Measurements from ENCODE around the gene RGS18. TPM values are rescaled to one million over a fixed set of nuclear protein-coding genes. Genes with fewer than 3 reads are reported as not detected.

RGS18 gene
- total RNA-seq, 2 experiments from 2014 or later = 14.6 TPM; not detected in 1

GRCh38 chr1:192118881-192119405 lies 39.3 kb upstream of the RGS18 start:
- TF ChIP-seq EZH2phosphoT487 (IDR thresholded peaks at IDR 0.05; ENCODE audit: borderline replicate concordance, low read depth, low read length) = no peak
- TF ChIP-seq CTCF (conservative IDR thresholded peaks at IDR 0.05; ENCODE audit: low read length) = no peak
- intact Hi-C loops (cut with micrococcal nuclease; ENCODE audit: unreplicated experiment) = no loop called here
- Histone ChIP-seq H3K4me2 (ENCODE audit: low read length) (no peak overlapping the region), H3K9me2 (ENCODE audit: insufficient read depth, low read length) (no peaks in the 10 kb centered on the region), H3K27ac (ENCODE audit: low read depth, low read length, poor library complexity, severe bottlenecking) (no peak overlapping the region), H3K9me3 (ENCODE audit: low read length) (no peaks in the 10 kb centered on the region), H3K79me2 (ENCODE audit: insufficient read depth, low read depth, low read length) (no peaks in the 10 kb centered on the region), H3K36me3 (ENCODE audit: insufficient read depth, low read length) (no peaks in the 10 kb centered on the region), H4K20me1 (ENCODE audit: insufficient read depth, low read length) (no peaks in the 10 kb centered on the region), H2AFZ (ENCODE audit: low read length) (no peak overlapping the region), H3K4me3 (ENCODE audit: low read depth, low read length, poor library complexity, severe bottlenecking) (no peak overlapping the region), H3K4me1 (ENCODE audit: insufficient read depth, low read length, poor library complexity, severe bottlenecking) (no peaks in the 10 kb centered on the region)
- no TSS peak for BruUV-seq (replicated peaks)
- CTCF ChIA-PET (ENCODE audit: unreplicated experiment) = no interaction called here
- POLR2A ChIA-PET = no interaction called here
- no peak for DNase-seq (ENCODE audit: low spot score)

GRCh38 chr1:192119701-192120100 lies 38.6 kb upstream of the RGS18 start:
- CTCF ChIA-PET (ENCODE audit: unreplicated experiment) = no interaction called here
- H2AFZ ChIP-seq (ENCODE audit: low read length) = no peak overlapping the region
- no peaks in the 10 kb centered on the region for H4K20me1 ChIP-seq (ENCODE audit: insufficient read depth, low read length)
- H3K9me2 ChIP-seq (ENCODE audit: insufficient read depth, low read length) = no peaks in the 10 kb centered on the region
- intact Hi-C loops (cut with micrococcal nuclease; ENCODE audit: unreplicated experiment) = no loop called here
- H3K4me1 ChIP-seq (ENCODE audit: insufficient read depth, low read length, poor library complexity, severe bottlenecking) = no peaks in the 10 kb centered on the region
- H3K27ac ChIP-seq (ENCODE audit: low read depth, low read length, poor library complexity, severe bottlenecking) = no peak overlapping the region
- H3K4me2 ChIP-seq (ENCODE audit: low read length) = no peak overlapping the region
- H3K79me2 ChIP-seq (ENCODE audit: insufficient read depth, low read depth, low read length) = no peaks in the 10 kb centered on the region
- TF ChIP-seq CTCF (conservative IDR thresholded peaks at IDR 0.05; ENCODE audit: low read length) (no peak), EZH2phosphoT487 (IDR thresholded peaks at IDR 0.05; ENCODE audit: borderline replicate concordance, low read depth, low read length) (no peak)
- no peak overlapping the region for H3K4me3 ChIP-seq (ENCODE audit: low read depth, low read length, poor library complexity, severe bottlenecking)
- no peak for DNase-seq (ENCODE audit: low spot score)
- BruUV-seq (replicated peaks) = no TSS peak
- no peaks in the 10 kb centered on the region for H3K36me3 ChIP-seq (ENCODE audit: insufficient read depth, low read length)
- H3K9me3 ChIP-seq (ENCODE audit: low read length) = no peaks in the 10 kb centered on the region
- POLR2A ChIA-PET = interaction anchor here (0.7 kb wide), 1 partner anchor 123 kb away, joined by 3 read pairs; no protein-coding TSS in a partner anchor

- Histone ChIP-seq H3K79me2 (ENCODE audit: insufficient read depth, low read depth, low read length) (no peaks in the 10 kb centered on the region), H3K9me3 (ENCODE audit: low read length) (no peaks in the 10 kb centered on the region), H2AFZ (ENCODE audit: low read length) (no peak overlapping the region), H3K27ac (ENCODE audit: low read depth, low read length, poor library complexity, severe bottlenecking) (no peak overlapping the region), H3K9me2 (ENCODE audit: insufficient read depth, low read length) (no peaks in the 10 kb centered on the region), H3K4me3 (ENCODE audit: low read depth, low read length, poor library complexity, severe bottlenecking) (no peak overlapping the region), H4K20me1 (ENCODE audit: insufficient read depth, low read length) (no peaks in the 10 kb centered on the region), H3K36me3 (ENCODE audit: insufficient read depth, low read length) (no peaks in the 10 kb centered on the region), H3K4me2 (ENCODE audit: low read length) (no peak overlapping the region), H3K4me1 (ENCODE audit: insufficient read depth, low read length, poor library complexity, severe bottlenecking) (no peaks in the 10 kb centered on the region)
- TF ChIP-seq EZH2phosphoT487 (IDR thresholded peaks at IDR 0.05; ENCODE audit: borderline replicate concordance, low read depth, low read length) (no peak), CTCF (conservative IDR thresholded peaks at IDR 0.05; ENCODE audit: low read length) (no peak)
- ChIA-PET CTCF (ENCODE audit: unreplicated experiment) (no interaction called here), POLR2A (no interaction called here)
- intact Hi-C loops (cut with micrococcal nuclease; ENCODE audit: unreplicated experiment) = no loop called here
- no TSS peak for BruUV-seq (replicated peaks)
- no peak for DNase-seq (ENCODE audit: low spot score)
Measured at GRCh38 chr1:192122668-192123067, 35.6 kb upstream of the RGS18 start.
